K562 (cell line): Measurements from ENCODE around the gene CACYBP. TPM values are rescaled to one million over a fixed set of nuclear protein-coding genes. Genes with fewer than 3 reads are reported as not detected.

Experiments used
- CXXC5 ChIP-seq: fragments of 250-450 bp; sonication (Bioruptor Pico); IDR thresholded peaks from 2 replicates; pipeline ENCODE4 v1.8.0; 2022; ENCODE audit warnings: inconsistent platforms, mild to moderate bottlenecking, moderate library complexity
- FOXM1 ChIP-seq, 2 experiments: fragments of 450-650 bp in 1 of 2; sonication (generic) in 1 of 2; formaldehyde crosslinking in 1 of 2; IDR thresholded peaks; 2 replicates each; pipeline versions ENCODE4 v1.6.1 to v1.9.0; 2017 to 2022; ENCODE audit warnings: low read depth in 2 of 2, mild to moderate bottlenecking in 2 of 2, missing genetic modification reagents in 1 of 2, moderate library complexity in 1 of 2
- GATAD2A ChIP-seq: fragments of 450-650 bp; IDR thresholded peaks from 2 replicates; pipeline ENCODE4 v1.6.1; 2017
- KAT8 ChIP-seq: fragments of 450-650 bp; IDR thresholded peaks from 2 replicates; pipeline ENCODE4 v1.6.1; 2016; ENCODE audit warnings: low read depth, mild to moderate bottlenecking
- MAZ ChIP-seq, 2 experiments: fragments of 450-650 bp in 1 of 2; sonication (generic) in 1 of 2; formaldehyde crosslinking; IDR thresholded peaks in 1 of 2; conservative IDR thresholded peaks in 1 of 2; 2 replicates each; pipeline versions ENCODE4 v1.4.0 to v1.5.0; 2020; ENCODE audit warnings: mild to moderate bottlenecking in 1 of 2, missing genetic modification reagents in 1 of 2
- MCM7 ChIP-seq, 2 experiments: fragments of 450-650 bp; IDR thresholded peaks; 2 replicates each; pipeline ENCODE4 v1.6.1; 2016 to 2018
- MEF2A ChIP-seq: IDR thresholded peaks from 2 replicates; pipeline ENCODE4 v1.6.1; 2011; ENCODE audit warnings: low read depth, mild to moderate bottlenecking, low read length, moderate library complexity; ENCODE audit not compliant: control insufficient read depth
- MNT ChIP-seq, 2 experiments: fragments of 450-650 bp; conservative IDR thresholded peaks; 2 replicates each; pipeline ENCODE4 v1.6.1; 2017; ENCODE audit warnings: mild to moderate bottlenecking in 2 of 2, moderate library complexity in 2 of 2
- NCOR1 ChIP-seq: fragments of 450-650 bp; IDR thresholded peaks from 2 replicates; pipeline ENCODE4 v1.6.1; 2016; ENCODE audit warnings: mild to moderate bottlenecking, moderate library complexity
- NR1H2 ChIP-seq: sonication (generic); formaldehyde crosslinking; IDR thresholded peaks from 2 replicates; pipeline ENCODE4 v1.4.0; 2020; ENCODE audit warnings: mild to moderate bottlenecking, missing genetic modification reagents
- NR2C2 ChIP-seq, 2 experiments: fragments of 200-800 bp in 1 of 2; sonication (Bioruptor generic) in 1 of 2; sonication (generic) in 1 of 2; formaldehyde crosslinking in 1 of 2; IDR thresholded peaks; 2 replicates each; pipeline versions ENCODE4 v1.6.1 to v1.8.0; 2016 to 2022; ENCODE audit warnings: mild to moderate bottlenecking in 1 of 2, missing compliant biosample characterization in 1 of 2, missing genetic modification characterization in 1 of 2, missing genetic modification reagents in 1 of 2
- NR3C1 ChIP-seq: sonication (generic); formaldehyde crosslinking; IDR thresholded peaks from 2 replicates; pipeline ENCODE4 v1.8.1; 2022; ENCODE audit warnings: missing genetic modification reagents
- PTBP1 ChIP-seq: fragments of 200-400 bp; formaldehyde crosslinking; IDR thresholded peaks from 2 replicates; pipeline ENCODE4 v1.6.1; 2017; ENCODE audit warnings: low read depth, low read length
- RFX7 ChIP-seq: fragments of 250-450 bp; sonication (Bioruptor Pico); IDR thresholded peaks from 2 replicates; pipeline ENCODE4 v1.5.1; 2021; ENCODE audit warnings: mild to moderate bottlenecking
- SIN3A ChIP-seq, 2 experiments: fragments of 150-350 bp in 1 of 2; IDR thresholded peaks; 2 replicates each; pipeline ENCODE4 v1.6.1; 2011 to 2016; ENCODE audit warnings: borderline replicate concordance in 2 of 2, low read depth in 2 of 2, low read length in 2 of 2, mild to moderate bottlenecking in 2 of 2, moderate library complexity in 2 of 2; ENCODE audit not compliant: control insufficient read depth in 1 of 2
- SMAD3 ChIP-seq: fragments of 450-650 bp; formaldehyde crosslinking; conservative IDR thresholded peaks from 2 replicates; pipeline ENCODE4 v1.4.0; 2020; ENCODE audit warnings: mild to moderate bottlenecking
- SMAD4 ChIP-seq: fragments of 250-450 bp; sonication (Bioruptor Pico); conservative IDR thresholded peaks from 2 replicates; pipeline ENCODE4 v1.8.0; 2021; ENCODE audit warnings: inconsistent platforms, mild to moderate bottlenecking, moderate library complexity
- SREBF1 ChIP-seq: fragments of 150-350 bp; IDR thresholded peaks from 2 replicates; pipeline ENCODE4 v1.6.1; 2014; ENCODE audit warnings: antibody characterized with exemption, low read depth, low read length, borderline replicate concordance
- TCF7 ChIP-seq: sonication (generic); IDR thresholded peaks from 2 replicates; pipeline ENCODE4 v1.6.1; 2016; ENCODE audit warnings: antibody characterized with exemption, borderline replicate concordance
- U2AF1 ChIP-seq: fragments of 200-400 bp; formaldehyde crosslinking; optimal IDR thresholded peaks from 2 replicates; pipeline ENCODE3; 2017; ENCODE audit warnings: mild to moderate bottlenecking, low read depth, low read length, moderate library complexity
- ZFX ChIP-seq: sonication (generic); formaldehyde crosslinking; IDR thresholded peaks from 2 replicates; pipeline ENCODE4 v1.8.0; 2022; ENCODE audit warnings: mild to moderate bottlenecking, missing genetic modification reagents, moderate library complexity
- ZNF274 ChIP-seq: IDR thresholded peaks from 2 replicates; pipeline ENCODE4 v1.6.1; 2011; ENCODE audit warnings: low read depth, mild to moderate bottlenecking, low read length, moderate library complexity, borderline replicate concordance
- ZNF3 ChIP-seq: fragments of 250-450 bp; sonication (Bioruptor Pico); IDR thresholded peaks from 2 replicates; pipeline ENCODE4 v1.5.0; 2021; ENCODE audit warnings: mild to moderate bottlenecking, moderate library complexity
- ZNF384 ChIP-seq: IDR thresholded peaks from 2 replicates; pipeline ENCODE4 v1.6.1; 2012; ENCODE audit warnings: low read depth, low read length, improper control_type of control experiment
- ZNF445 ChIP-seq: fragments of 250-450 bp; sonication (Bioruptor Pico); IDR thresholded peaks from 2 replicates; pipeline ENCODE4 v1.4.0; 2020; ENCODE audit warnings: low read depth, mild to moderate bottlenecking, moderate library complexity
- ZNF644 ChIP-seq: fragments of 200-800 bp; sonication (Bioruptor generic); IDR thresholded peaks from 2 replicates; pipeline ENCODE4 v1.6.1; 2016; ENCODE audit warnings: low read depth, missing genetic modification characterization, missing compliant biosample characterization
- ZSCAN32 ChIP-seq: fragments of 450-650 bp; formaldehyde crosslinking; IDR thresholded peaks from 2 replicates; pipeline ENCODE4 v1.4.0; 2020; ENCODE audit warnings: mild to moderate bottlenecking, moderate library complexity
- polyA plus RNA-seq, 8 experiments: library from polyadenylated mRNA; depleted of rRNA in 4 of 8; stranded (reverse) in 5 of 8; unstranded in 3 of 8; fragments of >200 nt; fragmentation: Nextera tagmentation in 2 of 8; fragmentation: Illumina TruSeq in 1 of 8; extraction: Ambion mirVana in 2 of 8; extraction: Trizol in 1 of 8; gene quantifications; 2 replicates each; pipeline versions ENCODE4 v1.2.1 to v1.2.3, GENCODE V29; 2011 to 2014; ENCODE audit warnings: inconsistent platforms in 1 of 8, missing spikeins in 1 of 8
- total RNA-seq, 7 experiments: library from RNA; depleted of rRNA in 6 of 7; stranded (reverse); fragments of >200 nt in 6 of 7; fragmentation: Illumina TruSeq in 2 of 7; extraction: Trizol in 2 of 7; gene quantifications; 2 replicates each; pipeline versions ENCODE4 v1.2.1 to v1.2.3, GENCODE V29; 2011 to 2021; ENCODE audit warnings: low replicate concordance in 1 of 7

The CACYBP gene
- total and polyA plus RNA-seq, 9 of the 15 experiments (the other 6 are each of a cell fraction or from before 2014, with no cell fraction given): 147 to 1,576 (median 488) TPM

- TF ChIP-seq PTBP1 (no peak), NR1H2 (CRISPR knock-in tag) (no peak), NR3C1 (CRISPR knock-in tag) (no peak), MCM7 (IDR thresholded peaks at IDR 0.05) (no peak), ZNF3 (CRISPR knock-in tag) (no peak), CXXC5 (CRISPR knock-in tag) (no peak; the same call in 1 of the 2 replicates), FOXM1 (IDR thresholded peaks at IDR 0.05; ENCODE audit: low read depth) (no peak), FOXM1 (CRISPR knock-in tag; IDR thresholded peaks at IDR 0.05; ENCODE audit: low read depth) (no peak), RFX7 (no peak), ZNF384 (0 out of 2 replicates have a peak, but pooled peaks have one; percentile 17), U2AF1 (no peak), ZNF274 (no peak), ZFX (CRISPR knock-in tag) (no peak), MEF2A (no peak), MNT (conservative IDR thresholded peaks at IDR 0.05) (peak in 1 of 2 experiments; percentile 11; a peak in 1 of 4 replicates), ZNF644 (tag) (no peak), NCOR1 (peak; percentile 15; the same call in 1 of the 2 replicates), TCF7 (no peak), KAT8 (no peak), NR2C2 (CRISPR knock-in tag; IDR thresholded peaks at IDR 0.05) (no peak), NR2C2 (tag; IDR thresholded peaks at IDR 0.05) (no peak), SMAD3 (CRISPR knock-in tag) (no peak), SMAD4 (CRISPR knock-in tag) (0 out of 2 replicates have a peak, but pooled peaks have one; percentile 27), ZSCAN32 (CRISPR knock-in tag) (0 out of 2 replicates have a peak, but pooled peaks have one; percentile 28), SIN3A (IDR thresholded peaks at IDR 0.05; ENCODE audit: borderline replicate concordance in 2 of 2, control insufficient read depth in 1 of 2, low read depth in 2 of 2, low read length in 2 of 2) (no peak), ZNF445 (CRISPR knock-in tag) (no peak), MAZ (CRISPR knock-in tag; conservative IDR thresholded peaks at IDR 0.05 in 1 of 2, IDR thresholded peaks at IDR 0.05 in 1 of 2) (no peak; a peak in 1 of 4 replicates), GATAD2A (no peak), SREBF1 (no peak)
These were observed 34.8 kb upstream of the CACYBP start (continued) for GRCh38 chr1:174964972-174965361.
